Stimulated activated CD8-positive, alpha-beta memory T cell treated with anti-CD3 and anti-CD28 coated beads, Interleukin-12 subunit alpha, Interleukin-12 subunit beta, amount 100 ng/mL, for 4 hours (primary cell): ENCODE data around the gene PRKG1.
"Not testable (repeated sequence)": the region's sequence is repeated elsewhere in the genome, so short reads cannot be mapped to it uniquely, and the experiment has no call there.

Experiments
- DNase-seq: peaks from one replicate; pipeline ENCODE4 v3.0.0-alpha.2; 2020; ENCODE audit warnings: low read depth

PRKG1 gene

DNA sequence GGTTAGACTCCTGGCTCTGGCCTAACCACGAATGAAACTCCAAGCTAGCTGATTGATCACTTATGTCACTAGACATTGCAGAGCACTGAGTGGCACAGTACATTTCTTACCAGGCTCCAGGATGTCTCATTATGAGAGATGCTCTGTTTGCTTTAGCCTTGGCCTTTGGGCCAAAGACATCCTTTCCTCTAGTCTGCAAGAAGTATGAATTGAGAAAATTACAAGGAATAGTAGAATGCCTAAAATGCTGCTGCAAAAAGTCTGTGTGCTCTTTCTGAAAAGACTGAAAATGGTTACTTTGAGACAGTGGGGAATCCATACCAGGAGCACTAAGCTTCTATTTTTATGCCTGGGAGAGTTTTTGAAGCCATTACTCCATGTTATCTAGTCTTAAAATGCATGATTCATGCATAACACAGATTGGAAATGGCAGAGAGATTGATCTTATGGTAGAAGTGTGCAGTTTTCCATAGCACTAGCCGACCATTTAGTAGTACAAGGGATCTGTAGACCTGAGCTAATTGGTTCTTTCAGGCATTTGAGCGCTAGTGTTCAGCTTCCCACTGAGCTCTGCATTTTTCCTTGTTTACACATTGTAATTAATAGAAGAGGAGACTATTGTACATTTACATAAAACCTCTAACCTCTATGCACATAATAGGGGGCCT lies 303.8 kb downstream of the PRKG1 start:
- DNase-seq: no peak

DNA sequence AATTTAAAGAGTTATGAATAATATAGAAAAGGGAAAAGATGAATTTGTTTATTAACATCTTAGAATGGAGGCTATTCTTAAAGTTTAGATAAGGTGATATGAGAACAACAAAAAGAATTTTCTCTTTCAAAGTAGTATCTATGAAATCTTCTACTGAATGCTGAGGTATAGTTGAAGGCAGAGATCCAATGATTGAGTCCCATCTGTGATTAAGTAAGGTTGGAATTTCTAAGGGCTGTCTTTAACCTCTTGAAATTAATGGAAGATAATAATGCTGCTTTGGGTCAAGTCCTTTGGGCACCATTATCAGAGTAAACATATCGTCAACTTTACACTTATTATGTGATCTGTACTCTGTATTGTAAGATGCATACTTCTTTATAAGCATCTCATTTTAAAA lies 307.9 kb downstream of the PRKG1 start:
- no peak for DNase-seq

DNA sequence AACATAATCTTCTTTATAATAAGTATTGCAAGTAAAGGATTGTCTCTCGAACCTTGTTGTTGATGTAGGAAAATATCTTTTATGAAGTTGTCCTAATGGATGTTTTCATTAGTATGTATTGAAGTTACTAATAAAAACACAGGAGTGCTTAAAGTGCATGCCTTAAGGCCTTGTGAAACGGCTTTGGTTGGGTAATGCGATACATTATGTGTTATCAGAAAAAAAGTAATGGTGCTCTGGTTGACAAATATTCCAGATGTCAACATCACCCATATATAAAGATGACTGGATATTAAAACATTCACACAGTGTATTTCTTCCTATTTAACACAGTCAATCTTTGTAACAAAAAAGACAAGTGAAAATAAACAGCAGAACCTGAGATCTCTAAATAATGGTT lies 310.7 kb downstream of the PRKG1 start:
- DNase-seq: no peak

DNA sequence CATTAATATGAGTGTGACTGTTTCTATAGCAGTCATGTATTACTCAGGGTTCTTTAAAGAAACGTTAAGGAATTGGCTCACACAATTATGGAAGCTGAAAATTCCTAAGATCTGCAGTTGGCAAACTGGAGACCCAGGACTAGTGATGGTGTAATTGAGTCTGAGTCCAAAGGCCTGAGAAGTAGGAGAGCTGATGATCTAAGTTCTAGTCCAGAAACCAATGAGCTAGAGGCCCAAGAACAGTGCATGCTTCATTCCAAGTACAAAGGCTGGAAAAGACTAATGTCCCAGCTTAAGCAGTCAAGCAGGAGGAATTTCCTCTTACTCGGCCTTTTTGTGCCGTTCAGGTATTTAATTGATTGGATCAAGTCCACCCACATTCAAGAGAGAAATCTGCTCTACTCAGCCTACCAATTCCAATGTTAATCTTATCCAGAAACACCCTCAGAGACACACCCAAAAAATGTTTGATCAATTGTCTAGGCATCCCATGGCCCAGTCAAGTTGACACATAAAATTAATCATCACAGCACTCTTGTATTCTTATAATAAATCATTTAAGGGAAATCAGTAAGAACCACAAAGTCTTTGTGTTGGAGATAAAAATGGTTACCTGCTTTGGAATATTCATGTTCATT lies 312.1 kb downstream of the PRKG1 start:
- no peak for DNase-seq

DNA sequence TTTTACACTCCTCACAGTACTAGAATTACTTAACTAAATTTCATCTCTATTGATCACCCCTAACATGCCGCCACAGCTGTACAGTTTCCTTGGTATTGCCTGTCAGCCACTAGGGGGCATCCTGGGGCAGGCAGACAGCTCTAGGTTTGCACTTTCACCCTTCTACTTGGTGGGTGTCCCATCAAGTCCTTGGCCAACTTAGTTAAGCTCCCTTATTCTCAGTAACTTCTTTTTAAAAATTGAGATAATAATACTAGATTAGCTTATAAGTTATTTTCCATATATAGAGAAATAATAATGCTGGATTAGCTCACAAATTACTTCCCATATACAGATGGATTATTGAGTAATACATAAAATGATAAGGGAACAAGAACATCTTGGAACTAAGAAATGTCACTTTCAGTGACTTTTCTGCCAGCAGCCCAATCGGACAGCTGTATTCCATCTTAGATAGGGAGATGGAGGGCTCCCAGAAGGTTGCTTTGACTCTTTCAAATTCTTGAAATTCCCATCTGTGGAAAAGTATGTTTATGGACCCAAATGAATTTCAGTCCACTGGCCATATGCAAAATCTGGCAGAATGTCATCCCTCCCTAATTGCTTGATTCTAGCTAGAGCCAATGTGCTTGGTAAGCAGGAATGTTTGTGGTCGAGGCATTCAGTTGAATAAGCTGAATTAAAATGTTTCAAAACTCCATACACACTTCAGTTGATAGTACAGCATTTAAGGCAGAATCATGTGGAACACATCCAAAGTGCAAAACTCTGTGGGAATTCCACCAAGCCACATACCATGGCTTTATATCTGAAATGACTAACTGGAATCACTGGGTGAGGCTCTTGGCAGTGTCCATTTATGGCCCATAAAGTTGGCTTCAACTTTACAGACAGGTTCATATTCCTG lies 315.4 kb downstream of the PRKG1 start:
- DNase-seq: no peak

DNA sequence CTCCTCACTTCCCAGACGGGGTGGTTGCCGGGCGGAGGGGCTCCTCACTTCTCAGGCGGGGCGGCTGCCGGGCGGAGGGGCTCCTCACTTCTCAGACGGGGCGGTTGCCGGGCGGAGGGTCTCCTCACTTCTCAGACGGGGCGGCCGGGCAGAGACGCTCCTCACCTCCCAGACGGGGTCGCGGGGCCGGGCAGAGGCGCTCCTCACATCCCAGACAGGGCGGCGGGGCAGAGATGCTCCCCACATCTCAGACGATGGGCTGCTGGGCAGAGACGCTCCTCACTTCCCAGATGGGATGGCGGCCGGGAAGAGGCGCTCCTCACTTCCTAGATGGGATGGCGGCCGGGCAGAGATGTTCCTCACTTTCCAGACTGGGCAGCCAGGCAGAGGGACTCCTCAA lies 318.7 kb downstream of the PRKG1 start:
- DNase-seq: not testable (repeated sequence)

DNA sequence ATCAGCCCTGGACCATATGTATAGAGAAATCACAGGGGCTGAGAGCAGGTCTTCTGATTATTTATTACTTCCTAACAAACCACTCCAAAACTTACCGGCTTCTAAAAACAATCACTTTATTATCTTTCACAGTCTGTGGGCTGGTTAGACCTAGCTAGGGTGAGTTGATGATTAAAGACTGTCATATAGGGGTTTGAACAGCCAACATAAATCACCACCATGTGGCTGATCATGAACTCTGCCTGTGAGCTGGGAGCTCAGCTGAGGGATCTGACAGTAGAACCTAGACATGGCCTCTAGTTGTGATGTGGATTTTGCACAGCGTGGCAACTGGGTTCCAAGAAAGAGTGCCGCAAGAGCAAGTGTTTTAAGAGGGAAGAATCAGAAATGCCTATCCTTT lies 319.8 kb downstream of the PRKG1 start:
- no peak for DNase-seq

DNA sequence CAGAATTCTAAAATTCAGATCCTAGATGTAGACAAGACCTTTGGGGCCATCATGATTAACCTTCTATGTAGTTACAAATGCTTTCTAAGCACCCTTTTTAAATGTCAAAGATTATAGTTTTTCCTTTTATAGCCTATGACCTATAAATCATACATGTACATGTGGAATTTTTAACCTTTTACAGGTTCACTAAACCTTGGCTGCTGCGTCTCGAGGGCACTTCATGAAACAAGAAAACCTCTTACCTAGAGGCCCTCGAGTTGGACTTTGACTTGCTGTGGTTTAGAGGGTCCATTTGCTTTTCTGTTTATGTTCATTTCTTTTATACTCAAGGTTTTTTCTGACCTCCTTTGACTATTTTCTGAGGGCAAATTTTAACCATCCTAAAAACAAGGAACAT lies 323.0 kb downstream of the PRKG1 start:
- DNase-seq: no peak

DNA sequence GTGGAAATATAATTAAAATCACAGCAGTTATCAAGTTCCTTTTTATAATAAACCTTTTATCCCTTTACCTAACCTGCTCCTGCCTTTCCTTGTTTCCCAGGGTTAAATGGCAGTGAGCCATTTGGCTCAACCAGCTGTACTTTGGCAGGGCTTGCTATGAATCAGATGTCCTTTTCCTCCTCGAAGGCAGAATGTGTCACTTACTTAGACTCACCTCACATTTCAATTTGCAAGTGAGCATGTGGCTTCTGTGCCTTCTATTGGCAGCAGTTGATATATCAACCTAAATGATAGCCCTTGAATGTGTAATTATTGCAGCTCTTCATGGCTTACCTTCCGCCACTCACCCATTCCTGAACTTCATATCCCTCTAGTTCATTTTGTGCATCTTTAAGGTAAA lies 323.4 kb downstream of the PRKG1 start:
- DNase-seq: no peak

DNA sequence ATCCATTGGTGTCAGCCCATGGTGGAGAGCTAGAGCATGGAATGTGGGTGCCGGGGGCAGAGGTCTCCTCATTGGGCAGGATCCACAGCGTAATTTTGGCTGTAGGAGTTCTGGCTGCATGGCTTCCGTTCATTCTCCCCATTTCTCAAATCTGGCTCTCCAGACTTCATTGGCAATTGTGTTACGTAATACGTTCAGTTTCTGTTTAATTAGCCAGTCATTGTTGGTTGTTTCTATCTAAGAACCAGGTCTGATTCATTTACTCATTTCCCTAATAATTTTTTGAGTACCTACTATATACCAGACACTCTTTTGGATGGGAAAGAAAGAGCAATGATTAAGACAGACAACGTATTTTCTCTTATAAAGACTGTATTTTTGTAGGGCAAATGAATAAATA lies 325.6 kb downstream of the PRKG1 start:
- DNase-seq: no peak

DNA sequence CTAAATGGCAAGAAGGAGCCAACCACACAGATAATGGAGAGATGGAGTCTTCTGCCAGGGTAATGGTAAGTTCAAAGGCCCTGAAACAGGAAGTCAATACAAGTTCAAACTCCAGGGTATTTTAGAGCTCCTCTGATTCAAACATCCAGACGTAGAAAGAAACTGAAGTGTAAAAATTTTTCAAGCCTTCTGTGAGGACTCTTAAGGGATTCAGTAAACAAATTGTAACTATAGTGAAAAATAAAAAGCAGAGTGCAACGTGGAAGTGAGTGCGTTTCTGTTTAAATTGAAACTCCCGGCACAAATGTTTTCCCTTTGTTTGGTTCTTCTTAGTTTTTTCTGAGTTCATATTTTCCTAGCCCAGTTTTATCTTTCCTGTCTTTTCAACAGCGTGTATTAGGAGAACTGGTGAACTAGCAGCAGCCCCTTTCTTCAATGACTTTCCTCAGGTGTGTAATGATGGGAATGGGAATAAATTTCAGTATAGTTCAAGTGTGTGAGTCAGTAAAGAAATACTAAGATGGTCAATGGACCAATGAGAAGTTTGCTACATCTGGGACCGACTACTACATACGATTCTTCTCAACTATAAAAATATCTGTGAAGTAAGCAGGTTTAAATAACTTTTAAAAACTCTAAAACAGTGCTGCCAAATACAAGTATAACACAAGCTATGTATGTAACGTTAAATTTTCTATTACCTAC lies 326.3 kb downstream of the PRKG1 start:
- no peak for DNase-seq

DNA sequence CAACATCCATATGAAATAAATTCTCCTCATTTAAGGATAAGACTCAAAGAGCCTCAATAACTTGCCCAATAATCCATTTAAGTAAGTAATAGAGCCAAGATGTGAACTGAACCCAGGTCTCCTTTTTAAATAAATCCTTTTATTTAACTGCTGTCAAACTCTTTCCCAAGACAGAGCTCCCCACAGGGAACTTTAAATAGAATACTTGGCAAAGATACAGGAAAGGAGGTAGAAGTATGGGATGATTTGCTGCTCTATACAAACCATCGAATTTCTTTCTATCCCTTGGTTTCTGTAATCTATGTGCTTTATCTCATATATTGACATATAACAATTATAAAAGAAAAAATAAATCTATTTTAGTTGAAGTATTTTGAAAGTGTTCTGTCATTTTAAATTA lies 329.2 kb downstream of the PRKG1 start:
- DNase-seq: no peak

DNA sequence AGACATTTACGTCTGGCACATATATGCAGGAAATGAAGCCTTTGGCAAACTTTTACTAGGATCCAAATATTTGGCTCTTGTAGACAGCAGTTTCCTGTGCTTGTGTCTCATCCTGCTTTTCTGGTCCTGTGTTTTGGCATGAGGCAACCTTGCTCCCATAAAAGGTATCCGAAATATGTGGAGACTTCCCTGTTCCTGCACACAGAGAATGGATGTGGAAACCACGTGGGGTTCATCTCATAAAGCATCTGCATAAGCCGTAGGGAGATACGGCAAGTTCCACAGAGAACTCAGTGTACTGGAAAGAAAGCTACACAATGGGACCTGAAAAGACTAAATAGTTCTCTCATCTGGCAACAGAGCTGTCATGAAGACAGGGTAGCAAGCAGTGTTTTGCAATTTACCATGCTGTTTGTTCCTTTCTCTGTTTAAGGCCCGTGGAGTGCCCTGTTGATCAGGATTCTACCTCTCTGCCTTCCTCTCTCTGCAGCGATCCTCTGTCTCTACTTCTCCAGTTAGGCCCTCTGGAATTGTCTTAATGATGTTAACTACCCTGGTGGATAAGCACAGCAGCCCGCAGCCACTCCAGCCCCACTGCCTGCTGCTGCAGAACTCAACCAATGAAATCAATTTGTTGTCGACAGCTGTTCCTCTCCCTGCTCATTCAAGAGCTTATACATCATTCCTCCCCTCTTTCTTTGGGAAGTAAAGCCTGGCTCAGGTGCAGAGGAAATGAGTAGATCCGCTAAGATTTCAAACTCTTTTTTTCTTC lies 331.5 kb downstream of the PRKG1 start:
- no peak for DNase-seq

DNA sequence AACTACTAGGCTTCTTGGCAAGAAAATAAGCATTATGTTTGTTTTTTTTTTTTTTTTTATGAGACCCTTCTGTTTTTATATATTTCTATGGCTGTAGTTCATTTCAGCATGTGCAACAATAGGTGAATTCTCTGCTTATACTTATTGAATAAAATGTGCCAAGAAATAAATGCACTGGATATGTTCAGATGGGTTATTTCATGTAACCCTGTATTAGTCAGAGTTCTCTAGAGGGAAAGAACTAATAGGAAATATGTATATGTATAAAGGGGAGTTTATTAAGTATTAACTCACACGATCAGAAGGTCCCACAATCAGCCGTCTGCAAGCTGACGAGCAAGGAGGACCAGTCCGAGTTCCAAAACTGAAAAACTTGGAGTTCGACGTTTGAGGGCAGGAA lies 332.3 kb downstream of the PRKG1 start:
- DNase-seq: no peak

DNA sequence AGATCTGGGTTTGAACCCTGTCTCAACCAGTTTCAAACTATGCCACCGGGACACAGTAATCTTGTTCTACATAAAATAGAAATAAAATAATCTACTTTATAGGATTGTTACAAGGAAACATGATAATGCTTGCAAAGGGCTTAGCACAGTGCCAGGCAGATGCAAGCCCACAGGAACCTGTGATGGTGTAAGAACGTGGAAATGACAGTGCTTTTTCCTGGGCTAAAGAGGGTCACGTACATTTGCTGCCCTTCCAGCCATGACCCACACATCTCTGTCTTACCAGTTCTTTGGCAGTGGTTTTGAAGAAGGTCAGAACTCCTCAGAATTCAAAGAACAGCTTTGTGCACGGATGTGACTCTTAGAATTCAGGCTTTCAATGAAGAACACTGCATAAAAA lies 342.2 kb downstream of the PRKG1 start:
- no peak for DNase-seq

DNA sequence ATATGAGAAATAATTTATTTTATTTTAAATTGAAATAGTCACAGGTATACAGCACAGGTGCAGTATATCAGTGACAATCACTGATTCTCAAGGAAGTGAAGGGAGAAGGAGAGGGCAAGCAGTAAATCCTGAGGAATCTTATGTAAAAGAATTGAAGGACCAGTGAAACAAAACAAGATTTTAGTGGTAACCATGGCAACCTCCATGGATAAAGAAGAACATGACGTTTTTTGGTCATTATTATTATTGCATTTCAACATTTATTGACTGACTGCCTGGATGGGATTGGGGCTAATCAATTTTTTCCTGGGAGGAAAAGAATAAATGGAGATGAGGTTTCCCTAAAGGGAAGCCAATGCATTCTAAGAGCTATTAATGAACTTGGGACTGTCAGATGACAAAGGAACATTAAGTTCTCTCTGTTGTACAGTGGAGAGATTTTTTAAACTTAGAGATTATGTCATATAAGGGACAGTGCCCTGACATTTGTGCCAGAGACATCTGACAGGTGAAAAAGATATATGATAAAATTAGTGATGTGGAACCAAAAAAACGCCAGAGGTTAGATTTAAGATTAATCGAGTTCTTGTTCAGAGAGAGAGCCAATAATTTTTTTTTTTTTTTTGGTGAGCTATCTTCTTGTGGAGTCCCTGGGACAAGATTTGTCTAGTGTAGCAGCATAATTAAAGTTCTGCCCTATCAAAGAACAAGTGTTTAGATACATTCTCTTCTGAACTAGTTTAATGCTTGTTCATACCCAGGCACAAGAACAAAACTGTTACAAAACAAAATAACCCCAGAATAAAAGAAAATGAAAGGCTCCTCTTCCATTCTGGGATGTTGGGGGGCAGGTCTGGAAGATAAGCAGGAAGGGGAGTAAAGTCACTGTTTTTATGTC lies 345.2 kb downstream of the PRKG1 start:
- DNase-seq: no peak

DNA sequence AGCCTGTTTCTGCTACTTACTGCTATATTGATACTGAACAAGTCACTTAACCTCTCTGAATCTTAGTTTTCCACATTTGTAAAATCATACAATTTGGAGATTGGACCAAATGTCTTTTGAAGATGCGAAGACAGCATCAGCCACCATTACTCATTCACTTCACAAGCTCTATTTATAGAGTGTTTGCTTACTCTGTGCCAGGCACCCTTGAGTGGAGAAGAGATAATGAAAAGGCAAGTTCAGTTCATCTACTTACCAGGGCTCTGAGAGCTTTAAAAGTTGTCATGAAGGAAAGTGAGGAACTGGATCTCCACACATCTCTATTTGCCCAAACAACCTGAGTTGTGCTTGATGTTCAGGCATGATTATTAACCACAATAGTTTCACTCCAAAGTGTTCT lies 347.6 kb downstream of the PRKG1 start:
- DNase-seq: no peak

DNA sequence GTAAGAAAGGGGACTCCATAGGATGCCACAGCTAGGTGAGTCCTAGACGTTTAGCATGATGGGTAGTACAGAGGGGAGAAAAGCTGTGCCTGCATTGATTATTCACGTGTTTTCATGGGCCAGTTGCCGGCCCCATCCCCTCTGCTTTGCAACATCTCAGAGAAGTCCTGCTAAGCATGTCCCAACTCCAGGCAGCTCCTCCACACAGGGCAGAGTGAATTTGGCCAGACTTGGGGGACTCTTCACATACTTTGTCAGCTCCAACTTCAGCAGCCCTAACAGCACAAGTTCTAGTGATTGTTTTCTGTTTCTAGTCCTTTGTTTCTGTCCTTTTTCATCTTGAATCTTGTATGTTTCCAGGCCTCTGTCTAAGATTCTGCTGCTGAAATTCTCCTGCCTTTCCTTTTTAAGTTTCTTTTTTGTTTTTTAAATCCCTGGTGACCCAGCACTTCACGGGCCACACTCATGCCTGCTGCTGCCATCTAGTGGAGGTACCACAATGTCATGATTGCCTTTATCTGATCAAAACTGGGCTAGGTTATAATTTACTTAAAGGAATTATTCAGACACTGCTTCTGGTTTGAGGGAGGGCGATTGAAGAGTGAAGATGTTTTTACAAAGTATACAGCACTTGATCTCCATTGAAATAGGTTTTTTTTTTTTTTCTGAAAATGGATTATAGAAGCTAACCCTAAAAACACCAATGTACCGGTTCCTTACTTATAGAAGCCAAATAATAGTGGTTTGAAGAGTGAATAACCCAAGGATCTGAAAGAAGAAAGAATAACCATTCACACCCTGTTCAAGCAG lies 348.2 kb downstream of the PRKG1 start:
- no peak for DNase-seq

DNA sequence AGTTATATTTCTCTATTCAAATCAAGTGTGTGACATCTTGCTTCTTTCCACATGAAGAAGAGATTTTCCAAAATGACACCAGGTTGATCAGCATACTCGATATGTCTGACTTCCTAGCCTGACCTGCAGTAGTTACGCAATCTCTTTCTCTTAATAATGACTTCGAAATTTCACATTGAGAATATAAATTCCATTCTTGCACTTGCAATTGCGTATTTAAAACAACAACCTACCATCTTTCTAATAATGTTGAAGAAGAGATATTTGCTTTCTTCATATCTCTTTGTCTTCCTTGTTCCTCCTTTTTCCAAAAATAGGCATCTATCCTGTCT lies 348.8 kb downstream of the PRKG1 start:
- DNase-seq: no peak

DNA sequence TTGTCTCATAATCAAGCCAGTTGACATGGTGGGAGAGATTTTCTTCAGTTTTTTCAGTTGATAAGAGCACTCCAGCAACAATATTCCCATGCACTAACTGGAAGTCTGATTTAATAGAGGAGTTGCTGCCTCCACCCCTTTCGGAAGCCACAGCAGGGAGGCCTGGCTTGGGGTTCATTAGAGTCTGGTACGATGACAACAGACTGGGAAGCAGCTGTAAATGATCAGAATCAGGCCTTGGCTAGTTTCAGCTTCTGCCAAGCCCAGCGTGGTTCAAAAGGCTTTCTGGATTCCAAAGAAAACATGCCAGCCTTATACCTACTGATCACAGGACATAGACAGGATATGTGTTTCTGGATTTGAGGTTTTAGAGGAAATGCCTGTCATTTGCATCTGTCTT lies 351.1 kb downstream of the PRKG1 start:
- DNase-seq: no peak
